ENCODE measurements around the gene VTI1A. TPM values are rescaled to one million over a fixed set of nuclear protein-coding genes. Genes with fewer than 3 reads are reported as not detected.

VTI1A gene
- polyA plus RNA-seq, 2 of the 4 experiments (the other 2 are of a cell fraction) = 17.0 to 25.3 TPM

DNA sequence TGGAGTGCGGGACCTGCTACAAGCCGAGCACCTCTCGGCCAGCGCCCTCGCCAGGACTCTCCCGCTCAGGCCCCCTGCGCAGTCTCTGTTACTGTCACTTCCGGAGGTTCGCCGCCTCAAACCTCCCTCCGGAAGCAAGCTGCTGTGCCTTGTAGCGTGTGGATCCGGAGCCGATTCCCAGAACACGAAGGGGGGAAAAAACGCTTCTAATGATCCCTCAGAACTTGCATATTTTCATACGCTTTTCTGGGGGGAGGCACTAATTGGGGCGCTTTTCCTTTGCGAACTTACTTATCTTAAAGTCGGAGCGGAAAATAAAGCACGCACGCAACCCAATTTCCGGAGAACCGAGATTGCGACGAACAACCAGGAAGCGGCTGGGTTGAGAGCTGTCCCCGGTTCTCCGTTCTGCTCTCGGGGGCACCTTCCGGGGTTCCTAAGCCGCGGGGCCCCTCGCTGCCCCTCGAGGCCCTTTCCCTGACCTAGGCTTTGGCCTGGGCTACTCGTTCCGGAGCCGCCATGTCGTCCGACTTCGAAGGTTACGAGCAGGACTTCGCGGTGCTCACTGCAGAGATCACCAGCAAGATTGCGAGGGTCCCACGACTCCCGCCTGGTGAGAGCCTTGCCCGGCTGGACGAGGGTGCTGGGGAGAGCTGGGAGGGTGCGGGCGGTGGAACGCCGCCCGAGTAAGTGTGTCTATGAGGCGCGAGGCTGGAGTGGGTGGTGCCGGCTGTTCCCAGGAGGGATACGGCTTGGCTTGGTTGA, at the start of gene VTI1A, which contains the start of gene ZDHHC6 (continued):
- TF ChIP-seq MYC (IDR thresholded peaks at IDR 0.05; ENCODE audit: borderline replicate concordance, low read length) = peak; percentile 59; the same call in 1 of the 2 replicates

DNA sequence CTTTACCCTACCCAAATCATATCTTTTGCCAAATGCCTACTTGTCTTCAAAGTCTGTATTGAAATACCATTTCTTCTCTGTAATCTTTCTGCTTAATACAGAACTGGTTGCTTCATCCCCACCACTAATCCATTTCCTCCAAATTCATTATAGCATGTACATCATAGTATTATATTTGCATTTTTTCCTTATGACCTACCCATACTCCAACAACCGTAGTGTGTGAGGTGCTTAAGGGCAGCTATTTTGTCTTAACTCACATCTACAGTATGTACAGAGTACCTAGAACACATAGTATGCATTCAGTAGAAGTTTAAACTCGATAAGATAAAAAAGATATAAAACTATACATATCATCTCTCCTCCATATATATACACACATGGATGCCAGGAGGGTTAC, 49.4 kb upstream of the VTI1A start:
- Histone ChIP-seq H3K9me3 (no peaks in the 10 kb centered on the region), H3K4me3 (no peak overlapping the region), H3K4me2 (no peak overlapping the region), H3K4me1 (peaks cover 3% of the 10 kb centered on the region; the same call in 1 of the 3 replicates), H3K27ac (no peak overlapping the region)
- FAIRE-seq (no peak), DNase-seq (ENCODE audit: low read depth in 1 of 2, low spot score in 1 of 2) (no peak), ATAC-seq (no peak)
- WGBS (ENCODE audit: missing lambda C conversion rate) = 37% methylated on average over 2 of the region's 2 CpGs
- ChIA-PET CTCF (interaction anchor here (1.6 kb wide), 1 partner anchor 37 kb away, joined by 3 read pairs; no protein-coding TSS in a partner anchor), POLR2A (no interaction called here)
- no peak for TF ChIP-seq ZNF302 (CRISPR knock-in tag; IDR thresholded peaks at IDR 0.05)

DNA sequence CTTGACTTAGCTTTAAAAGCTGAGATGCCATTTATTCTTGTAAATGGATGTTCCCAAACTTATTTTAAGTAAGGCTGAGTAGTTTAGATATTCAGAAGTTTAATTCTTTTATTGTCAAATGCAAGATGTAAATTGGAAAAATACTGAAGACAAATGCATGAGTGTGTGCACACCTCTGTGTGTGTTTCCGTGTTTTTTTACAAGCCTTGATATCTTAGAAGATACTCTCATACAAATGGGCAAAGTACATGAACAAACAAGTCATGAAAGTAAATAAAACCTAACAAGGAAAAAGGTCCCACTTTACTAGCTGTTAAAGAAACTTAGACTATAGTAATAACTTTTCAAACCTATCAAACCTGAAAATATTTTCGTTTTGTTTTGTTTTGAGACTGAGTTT, 44.1 kb upstream of the VTI1A start:
- no peak overlapping the region for H3K4me3 ChIP-seq
- FAIRE-seq (no peak), ATAC-seq (no peak), DNase-seq (ENCODE audit: low read depth in 1 of 2, low spot score in 1 of 2) (no peak)
- ChIA-PET POLR2A (no interaction called here), CTCF (interaction anchor here (1.3 kb wide), 1 partner anchor 15 kb away, joined by 3 read pairs; no protein-coding TSS in a partner anchor)
- 32% methylated on average over 2 of the region's 2 CpGs for WGBS (ENCODE audit: missing lambda C conversion rate)
- TF ChIP-seq CHD2 (IDR thresholded peaks at IDR 0.05; ENCODE audit: low read length, partially characterized antibody) = no peak
- TF ChIP-seq TFCP2L1 (CRISPR knock-in tag; IDR thresholded peaks at IDR 0.05) = no peak
- TF ChIP-seq POLR2A (IDR thresholded peaks at IDR 0.05; ENCODE audit: low read length) = no peak
- TF ChIP-seq, protein P1, sequence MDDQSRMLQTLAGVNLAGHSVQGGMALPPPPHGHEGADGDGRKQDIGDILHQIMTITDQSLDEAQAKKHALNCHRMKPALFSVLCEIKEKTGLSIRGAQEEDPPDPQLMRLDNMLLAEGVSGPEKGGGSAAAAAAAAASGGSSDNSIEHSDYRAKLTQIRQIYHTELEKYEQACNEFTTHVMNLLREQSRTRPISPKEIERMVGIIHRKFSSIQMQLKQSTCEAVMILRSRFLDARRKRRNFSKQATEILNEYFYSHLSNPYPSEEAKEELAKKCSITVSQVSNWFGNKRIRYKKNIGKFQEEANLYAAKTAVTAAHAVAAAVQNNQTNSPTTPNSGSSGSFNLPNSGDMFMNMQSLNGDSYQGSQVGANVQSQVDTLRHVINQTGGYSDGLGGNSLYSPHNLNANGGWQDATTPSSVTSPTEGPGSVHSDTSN (IDR thresholded peaks at IDR 0.05) = no peak
- TF ChIP-seq RNF2 (IDR thresholded peaks at IDR 0.05; ENCODE audit: borderline replicate concordance, low read depth) = no peak
- TF ChIP-seq SMC3 (IDR thresholded peaks at IDR 0.05) = no peak
- TF ChIP-seq ESRRA (IDR thresholded peaks at IDR 0.05; ENCODE audit: borderline replicate concordance, low read length) = no peak
- TF ChIP-seq, protein P2, sequence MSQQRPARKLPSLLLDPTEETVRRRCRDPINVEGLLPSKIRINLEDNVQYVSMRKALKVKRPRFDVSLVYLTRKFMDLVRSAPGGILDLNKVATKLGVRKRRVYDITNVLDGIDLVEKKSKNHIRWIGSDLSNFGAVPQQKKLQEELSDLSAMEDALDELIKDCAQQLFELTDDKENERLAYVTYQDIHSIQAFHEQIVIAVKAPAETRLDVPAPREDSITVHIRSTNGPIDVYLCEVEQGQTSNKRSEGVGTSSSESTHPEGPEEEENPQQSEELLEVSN (IDR thresholded peaks at IDR 0.05; ENCODE audit: borderline replicate concordance, low read depth) = no peak
- no peak for TF ChIP-seq MYC (IDR thresholded peaks at IDR 0.05; ENCODE audit: borderline replicate concordance, low read length)
- TF ChIP-seq, protein P3, sequence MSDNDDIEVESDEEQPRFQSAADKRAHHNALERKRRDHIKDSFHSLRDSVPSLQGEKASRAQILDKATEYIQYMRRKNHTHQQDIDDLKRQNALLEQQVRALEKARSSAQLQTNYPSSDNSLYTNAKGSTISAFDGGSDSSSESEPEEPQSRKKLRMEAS (IDR thresholded peaks at IDR 0.05) = no peak
- TF ChIP-seq POLR2AphosphoS2 (conservative IDR thresholded peaks at IDR 0.05; ENCODE audit: low read length) = no peak
- TF ChIP-seq MAFK (IDR thresholded peaks at IDR 0.05; ENCODE audit: partially characterized antibody) = no peak
- TF ChIP-seq, protein P4, sequence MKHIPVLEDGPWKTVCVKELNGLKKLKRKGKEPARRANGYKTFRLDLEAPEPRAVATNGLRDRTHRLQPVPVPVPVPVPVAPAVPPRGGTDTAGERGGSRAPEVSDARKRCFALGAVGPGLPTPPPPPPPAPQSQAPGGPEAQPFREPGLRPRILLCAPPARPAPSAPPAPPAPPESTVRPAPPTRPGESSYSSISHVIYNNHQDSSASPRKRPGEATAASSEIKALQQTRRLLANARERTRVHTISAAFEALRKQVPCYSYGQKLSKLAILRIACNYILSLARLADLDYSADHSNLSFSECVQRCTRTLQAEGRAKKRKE (CRISPR knock-in tag; IDR thresholded peaks at IDR 0.05; ENCODE audit: low read depth) = no peak
- TF ChIP-seq FOXS1 (CRISPR knock-in tag; IDR thresholded peaks at IDR 0.05) = no peak
- TF ChIP-seq ZNF302 (CRISPR knock-in tag; IDR thresholded peaks at IDR 0.05) = no peak
- TF ChIP-seq CHD4 (IDR thresholded peaks at IDR 0.05; ENCODE audit: borderline replicate concordance) = no peak
- no peak for TF ChIP-seq ZSCAN20 (CRISPR knock-in tag; IDR thresholded peaks at IDR 0.05)
- TF ChIP-seq, protein P5, sequence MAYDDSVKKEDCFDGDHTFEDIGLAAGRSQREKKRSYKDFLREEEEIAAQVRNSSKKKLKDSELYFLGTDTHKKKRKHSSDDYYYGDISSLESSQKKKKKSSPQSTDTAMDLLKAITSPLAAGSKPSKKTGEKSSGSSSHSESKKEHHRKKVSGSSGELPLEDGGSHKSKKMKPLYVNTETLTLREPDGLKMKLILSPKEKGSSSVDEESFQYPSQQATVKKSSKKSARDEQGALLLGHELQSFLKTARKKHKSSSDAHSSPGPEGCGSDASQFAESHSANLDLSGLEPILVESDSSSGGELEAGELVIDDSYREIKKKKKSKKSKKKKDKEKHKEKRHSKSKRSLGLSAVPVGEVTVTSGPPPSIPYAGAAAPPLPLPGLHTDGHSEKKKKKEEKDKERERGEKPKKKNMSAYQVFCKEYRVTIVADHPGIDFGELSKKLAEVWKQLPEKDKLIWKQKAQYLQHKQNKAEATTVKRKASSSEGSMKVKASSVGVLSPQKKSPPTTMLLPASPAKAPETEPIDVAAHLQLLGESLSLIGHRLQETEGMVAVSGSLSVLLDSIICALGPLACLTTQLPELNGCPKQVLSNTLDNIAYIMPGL (CRISPR knock-in tag; IDR thresholded peaks at IDR 0.05; ENCODE audit: borderline replicate concordance) = no peak
- H3K4me2 ChIP-seq = no peak overlapping the region
- no peaks in the 10 kb centered on the region for H3K4me1 ChIP-seq
- H3K9me3 ChIP-seq = no peaks in the 10 kb centered on the region
- no peak overlapping the region for H3K27ac ChIP-seq

Measured in A549 (cell line).